Tibial artery (tissue), 4 donors: ENCODE data around the gene LSP1.

Experiments used
- DNase-seq, 2 donors: peaks; one replicate each; pipeline ENCODE4 v3.0.0-alpha.2; 2019
- H3K27ac ChIP-seq, 2 donors: fragments of 200-600 bp; sonication (generic) in 1 of 2; 1 replicate in 1 of 2; 2 replicates in 1 of 2; pipeline ENCODE4 v1.5.1; 2018 to 2019; ENCODE audit warnings: mild to moderate bottlenecking in 1 of 2
- H3K27me3 ChIP-seq, 2 donors: fragments of 200-600 bp; sonication (generic) in 1 of 2; one replicate each; pipeline versions ENCODE4 v1.5.1 to v1.6.0; 2016 to 2019
- H3K36me3 ChIP-seq, 3 donors: fragments of 200-600 bp; sonication (generic) in 2 of 3; one replicate each; pipeline ENCODE4 v1.5.1; 2016 to 2019; ENCODE audit warnings: mild to moderate bottlenecking in 2 of 3
- H3K4me1 ChIP-seq, 4 donors: fragments of 200-600 bp; sonication (generic) in 2 of 4; 1 replicate in 3 of 4; 2 replicates in 1 of 4; pipeline ENCODE4 v1.5.1; 2016 to 2019
- H3K4me3 ChIP-seq, 2 donors: fragments of 200-600 bp; sonication (generic) in 1 of 2; 1 replicate in 1 of 2; 2 replicates in 1 of 2; pipeline ENCODE4 v1.5.1; 2018 to 2019; ENCODE audit warnings: mild to moderate bottlenecking in 2 of 2
- H3K9me3 ChIP-seq, 3 donors: fragments of 200-600 bp; sonication (generic) in 1 of 3; one replicate each; pipeline ENCODE4 v1.5.1; 2016 to 2019
- CTCF ChIP-seq, 2 experiments: fragments of 200-600 bp in 1 of 2; fragments of 450-650 bp in 1 of 2; IDR thresholded peaks; one replicate each; pipeline ENCODE4 v1.5.1; 2017 to 2019; ENCODE audit warnings: antibody characterized with exemption in 2 of 2, mild to moderate bottlenecking in 1 of 2, moderate library complexity in 1 of 2
- intact Hi-C: fragments of 100-400 bp; cut with DNase I; formaldehyde crosslinking; loops from one replicate; pipeline ENCODE4 v1.15.0; 2023; ENCODE audit warnings: low total_unique reads

The LSP1 gene

GRCh38 chr11:1863352-1864216, 10.7 kb downstream of the LSP1 start:
- DNase-seq, result peak; percentile 90 to 97
- Histone ChIP-seq H3K9me3 (no peaks in the 10 kb centered on the region), H3K36me3 (no peaks in the 10 kb centered on the region), H3K27me3 (peaks cover 0 to 4% of the 10 kb centered on the region in 2 donors), H3K4me1 (peaks cover 0 to 54% (median 43%) of the 10 kb centered on the region in 4 donors), H3K27ac (peak overlapping the region; percentile 94 to 95), H3K4me3 (peak overlapping the region; percentile 24 to 42)
- no peak for TF ChIP-seq CTCF (IDR thresholded peaks at IDR 0.05)
- intact Hi-C loops, result no loop called here

DNA sequence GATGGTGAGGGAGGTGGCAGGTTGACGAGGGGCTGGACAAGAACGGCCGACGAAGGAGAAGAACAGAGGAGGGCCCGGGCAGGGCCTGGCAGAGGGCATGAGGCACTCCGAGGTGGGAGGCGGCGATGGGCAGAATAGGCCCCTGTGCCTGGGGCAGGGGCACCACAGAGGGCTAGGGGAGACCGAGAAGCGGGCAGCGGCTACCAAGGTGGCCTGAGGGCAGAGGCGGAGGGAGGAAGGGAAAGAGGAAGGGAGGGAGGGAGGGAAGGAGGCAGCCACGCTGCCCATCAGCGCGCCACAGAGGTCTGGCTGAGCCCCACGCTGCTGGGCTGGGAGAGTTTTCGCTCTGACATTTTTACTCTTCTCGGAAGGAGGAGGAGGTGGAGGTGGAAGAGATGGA, 11.3 kb downstream of the LSP1 start:
- peak overlapping the region; percentile 24 to 42 for H3K4me3 ChIP-seq
- TF ChIP-seq CTCF (IDR thresholded peaks at IDR 0.05), result no peak
- H3K27me3 ChIP-seq, result peaks cover 0 to 9% of the 10 kb centered on the region in 2 donors
- intact Hi-C loops, result no loop called here
- DNase-seq, result no peak
- no peaks in the 10 kb centered on the region for H3K9me3 ChIP-seq
- peaks cover 0 to 59% (median 48%) of the 10 kb centered on the region in 4 donors for H3K4me1 ChIP-seq
- H3K36me3 ChIP-seq, result no peaks in the 10 kb centered on the region
- H3K27ac ChIP-seq, result peak overlapping the region; percentile 94 to 95

- TF ChIP-seq CTCF (IDR thresholded peaks at IDR 0.05), result no peak
- no peaks in the 10 kb centered on the region for H3K9me3 ChIP-seq
- peaks cover 0 to 62% (median 54%) of the 10 kb centered on the region in 4 donors for H3K4me1 ChIP-seq
- peak overlapping the region; percentile 94 to 95 for H3K27ac ChIP-seq
- peaks cover 0 to 16% of the 10 kb centered on the region in 2 donors for H3K27me3 ChIP-seq
- DNase-seq, result peak in 1 of 2 donors; percentile 83
- intact Hi-C loops, result no loop called here
- H3K36me3 ChIP-seq, result no peaks in the 10 kb centered on the region
- peak overlapping the region; percentile 24 to 42 for H3K4me3 ChIP-seq
Observed at GRCh38 chr11:1864831-1865665, 12.2 kb downstream of the LSP1 start.

GRCh38 chr11:1866226-1866625, 13.3 kb downstream of the LSP1 start:
- no peak for DNase-seq
- Histone ChIP-seq H3K36me3 (no peaks in the 10 kb centered on the region), H3K9me3 (no peaks in the 10 kb centered on the region), H3K4me1 (peaks cover 0 to 73% (median 64%) of the 10 kb centered on the region in 4 donors), H3K27me3 (peaks cover 0 to 24% of the 10 kb centered on the region in 2 donors), H3K27ac (peak overlapping the region; percentile 0 to 94), H3K4me3 (no peak overlapping the region)
- TF ChIP-seq CTCF (IDR thresholded peaks at IDR 0.05), result no peak
- intact Hi-C loops, result no loop called here

DNA sequence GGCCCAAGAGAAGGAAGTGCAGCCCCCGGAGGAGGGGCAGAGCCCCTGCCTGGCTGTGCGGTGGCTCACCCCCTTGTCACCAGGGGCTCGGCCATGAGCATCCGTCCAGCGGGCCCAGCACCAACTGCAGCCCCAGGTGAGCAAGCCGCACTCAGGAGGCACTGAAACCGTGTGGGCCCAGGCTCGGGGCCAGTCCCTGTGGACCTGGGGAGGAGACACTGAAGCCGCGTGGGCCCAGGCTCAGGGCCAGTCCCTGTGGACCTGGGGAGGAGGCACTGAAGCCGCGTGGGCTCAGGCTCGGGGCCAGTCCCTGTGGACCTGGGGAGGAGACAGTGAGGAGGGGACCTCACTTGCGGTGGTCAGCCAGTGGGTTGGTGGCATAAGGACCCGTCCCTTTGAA, 13.9 kb downstream of the LSP1 start:
- Histone ChIP-seq H3K27me3 (peaks cover 0 to 26% of the 10 kb centered on the region in 2 donors), H3K4me3 (no peak overlapping the region), H3K36me3 (no peaks in the 10 kb centered on the region), H3K4me1 (peaks cover 0 to 79% (median 64%) of the 10 kb centered on the region in 4 donors), H3K9me3 (no peaks in the 10 kb centered on the region), H3K27ac (peak overlapping the region; percentile 0 to 94)
- intact Hi-C loops, result no loop called here
- TF ChIP-seq CTCF (IDR thresholded peaks at IDR 0.05), result no peak
- DNase-seq, result no peak
